Mesenchymal stem cell (in vitro differentiated cells and primary cell): ENCODE measurements around the gene GKN2.
A peak's percentile ranks its signal among the peaks of the same experiment; 100 is the strongest.

Source experiments
- DNase-seq: peaks from one replicate; pipeline ENCODE4 v3.0.0-alpha.2; 2013
- H2AFZ ChIP-seq: one replicate; pipeline ENCODE4 v1.6.1; 2013; ENCODE audit warnings: low read depth, mild to moderate bottlenecking, control low read depth, inconsistent platforms, low read length, moderate library complexity
- H2AK5ac ChIP-seq: 2 replicates; pipeline ENCODE4 v1.6.1; 2013; ENCODE audit warnings: low read length, moderate library complexity, mild to moderate bottlenecking, inconsistent platforms; ENCODE audit not compliant: severe bottlenecking
- H2BK120ac ChIP-seq: one replicate; pipeline ENCODE4 v1.6.1; 2013; ENCODE audit warnings: low read depth, mild to moderate bottlenecking, inconsistent platforms, low read length, moderate library complexity
- H2BK12ac ChIP-seq, 2 experiments: one replicate each; pipeline ENCODE4 v1.6.1; 2013; ENCODE audit warnings: inconsistent platforms in 2 of 2, low read length in 2 of 2, mild to moderate bottlenecking in 2 of 2, moderate library complexity in 2 of 2, control low read depth in 1 of 2
- H2BK15ac ChIP-seq: one replicate; pipeline ENCODE4 v1.6.1; 2013; ENCODE audit warnings: mild to moderate bottlenecking, low read depth, inconsistent platforms; ENCODE audit not compliant: poor library complexity, severe bottlenecking
- H2BK5ac ChIP-seq: 2 replicates; pipeline ENCODE4 v1.6.1; 2013; ENCODE audit warnings: low read depth, mild to moderate bottlenecking, low read length, control low read depth, inconsistent platforms; ENCODE audit not compliant: poor library complexity, severe bottlenecking
- H3K14ac ChIP-seq, 2 experiments: one replicate each; pipeline ENCODE4 v1.6.1; 2013; ENCODE audit warnings: inconsistent platforms in 2 of 2, low read length in 2 of 2, control low read depth in 1 of 2, mild to moderate bottlenecking in 1 of 2, moderate library complexity in 1 of 2
- H3K18ac ChIP-seq, 2 experiments: one replicate each; pipeline ENCODE4 v1.6.1; 2013; ENCODE audit warnings: inconsistent platforms in 2 of 2, low read length in 2 of 2, control low read depth in 1 of 2, low read depth in 1 of 2, mild to moderate bottlenecking in 1 of 2
- H3K23ac ChIP-seq, 2 experiments: one replicate each; pipeline ENCODE4 v1.6.1; 2013; ENCODE audit warnings: inconsistent platforms in 2 of 2, low read length in 2 of 2, mild to moderate bottlenecking in 2 of 2, moderate library complexity in 2 of 2, control low read depth in 1 of 2
- H3K27ac ChIP-seq: 2 replicates; pipeline ENCODE4 v1.5.1; 2013; ENCODE audit warnings: mild to moderate bottlenecking, moderate library complexity, low read length, control low read depth, inconsistent platforms; ENCODE audit not compliant: poor library complexity, severe bottlenecking
- H3K27me3 ChIP-seq, 2 experiments: 2 replicates each; pipeline versions ENCODE4 v1.6.1 to v1.7.0; 2013; ENCODE audit warnings: low read length in 2 of 2, mild to moderate bottlenecking in 2 of 2, moderate library complexity in 2 of 2, control low read depth in 1 of 2, inconsistent platforms in 1 of 2; ENCODE audit not compliant: control insufficient read depth in 1 of 2, insufficient read depth in 1 of 2
- H3K36me3 ChIP-seq, 2 experiments: 2 replicates each; pipeline versions ENCODE4 v1.6.1 to v1.7.0; 2013; ENCODE audit warnings: low read length in 2 of 2, control low read depth in 1 of 2, inconsistent platforms in 1 of 2, low read depth in 1 of 2, mild to moderate bottlenecking in 1 of 2; ENCODE audit not compliant: insufficient read depth in 2 of 2, control insufficient read depth in 1 of 2
- H3K4ac ChIP-seq, 2 experiments: one replicate each; pipeline ENCODE4 v1.6.1; 2013; ENCODE audit warnings: inconsistent platforms in 2 of 2, low read length in 2 of 2, mild to moderate bottlenecking in 2 of 2, moderate library complexity in 2 of 2, control low read depth in 1 of 2, low read depth in 1 of 2
- H3K4me1 ChIP-seq: 2 replicates; pipeline ENCODE4 v1.6.1; 2013; ENCODE audit warnings: low read depth, low read length, control low read depth; ENCODE audit not compliant: control insufficient read depth, insufficient read depth
- H3K4me2 ChIP-seq: 2 replicates; pipeline ENCODE4 v1.6.1; 2013; ENCODE audit warnings: low read length, mild to moderate bottlenecking, inconsistent platforms; ENCODE audit not compliant: poor library complexity, severe bottlenecking
- H3K4me3 ChIP-seq, 2 experiments: 2 replicates each; pipeline versions ENCODE4 v1.5.1 to v1.7.0; 2013; ENCODE audit warnings: low read length in 2 of 2, mild to moderate bottlenecking in 2 of 2, control low read depth in 1 of 2, low read depth in 1 of 2; ENCODE audit not compliant: insufficient read depth in 1 of 2
- H3K79me1 ChIP-seq: replicated peaks from 2 replicates; pipeline ENCODE4 v1.6.1; 2013; ENCODE audit warnings: mild to moderate bottlenecking, control low read depth, low read length, inconsistent platforms; ENCODE audit not compliant: poor library complexity, severe bottlenecking
- H3K9ac ChIP-seq: 2 replicates; pipeline ENCODE4 v1.7.0; 2013; ENCODE audit warnings: mild to moderate bottlenecking, low read length, moderate library complexity
- H3K9me3 ChIP-seq: 2 replicates; pipeline ENCODE4 v1.7.0; 2013; ENCODE audit warnings: mild to moderate bottlenecking, low read length; ENCODE audit not compliant: control insufficient read depth
- H4K8ac ChIP-seq: one replicate; pipeline ENCODE4 v1.6.1; 2013; ENCODE audit warnings: inconsistent platforms, mild to moderate bottlenecking, low read length, moderate library complexity
- H4K91ac ChIP-seq: one replicate; pipeline ENCODE4 v1.6.1; 2013; ENCODE audit warnings: mild to moderate bottlenecking, low read length, inconsistent platforms
- WGBS: methylation state at CpG from one replicate; pipeline ENCODE4 v1.1.7; 2013; ENCODE audit warnings: mixed read lengths; 5-methylcytosine and 5-hydroxymethylcytosine counted together

The GKN2 gene

DNA sequence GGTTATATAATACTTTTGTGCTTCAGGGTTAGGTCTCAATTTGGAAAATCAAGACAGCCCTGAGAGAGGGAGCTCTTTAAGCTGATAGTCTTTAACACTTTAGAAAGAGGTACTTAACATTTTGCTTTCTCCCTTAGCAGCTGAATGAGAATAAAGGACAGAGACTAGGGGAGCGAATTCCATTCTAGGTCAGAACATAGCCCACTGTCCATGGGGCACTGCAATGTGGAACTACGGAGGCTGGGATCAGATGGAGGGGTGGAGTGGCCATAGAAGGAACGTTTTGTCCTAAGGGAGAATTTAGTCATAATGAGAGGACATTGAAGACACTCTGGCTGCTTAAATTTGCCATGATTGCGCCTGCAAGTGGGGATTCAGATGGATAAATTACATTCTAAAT is 794 bp downstream of the GKN2 start:
- no peak overlapping the region for H3K18ac ChIP-seq
- no peak overlapping the region for H4K91ac ChIP-seq
- DNase-seq, result no peak
- no peaks in the 10 kb centered on the region for H3K36me3 ChIP-seq
- H3K4me2 ChIP-seq, result no peak overlapping the region
- no peak overlapping the region for H3K4me3 ChIP-seq
- H3K23ac ChIP-seq, result no peak overlapping the region
- H2BK120ac ChIP-seq, result no peak overlapping the region
- no peak overlapping the region for H3K9ac ChIP-seq
- H2AK5ac ChIP-seq, result no peak overlapping the region
- H2AFZ ChIP-seq, result no peak overlapping the region
- H3K9me3 ChIP-seq, result no peaks in the 10 kb centered on the region
- no peaks in the 10 kb centered on the region for H3K79me1 ChIP-seq
- peaks cover 0 to 6% of the 10 kb centered on the region in 2 experiments for H3K27me3 ChIP-seq
- no peak overlapping the region for H3K4ac ChIP-seq
- no peak overlapping the region for H2BK5ac ChIP-seq
- no peak overlapping the region for H2BK15ac ChIP-seq
- no peak overlapping the region for H4K8ac ChIP-seq
- no peak overlapping the region for H2BK12ac ChIP-seq
- no peaks in the 10 kb centered on the region for H3K4me1 ChIP-seq
- no peak overlapping the region for H3K14ac ChIP-seq
- WGBS, result 53% methylated on average over 4 of the region's 4 CpGs
- no peak overlapping the region for H3K27ac ChIP-seq

GRCh38 chr2:68948710-68949109 is 4.0 kb downstream of the GKN2 start:
- no peak overlapping the region for H4K91ac ChIP-seq
- peaks cover 0 to 6% of the 10 kb centered on the region in 2 experiments for H3K27me3 ChIP-seq
- no peak overlapping the region for H4K8ac ChIP-seq
- no peak overlapping the region for H2BK12ac ChIP-seq
- H3K9me3 ChIP-seq, result no peaks in the 10 kb centered on the region
- no peak overlapping the region for H2BK15ac ChIP-seq
- H2BK120ac ChIP-seq, result no peak overlapping the region
- H2AFZ ChIP-seq, result no peak overlapping the region
- H3K4me3 ChIP-seq, result no peak overlapping the region
- H2AK5ac ChIP-seq, result no peak overlapping the region
- peaks cover 8% of the 10 kb centered on the region for H3K4me1 ChIP-seq
- H3K27ac ChIP-seq, result no peak overlapping the region
- no peaks in the 10 kb centered on the region for H3K36me3 ChIP-seq
- H3K4ac ChIP-seq, result no peak overlapping the region
- no peak overlapping the region for H3K18ac ChIP-seq
- no peak overlapping the region for H3K14ac ChIP-seq
- H3K9ac ChIP-seq, result no peak overlapping the region
- WGBS, result 94% methylated on average over 1 of the region's 1 CpG
- no peak overlapping the region for H2BK5ac ChIP-seq
- DNase-seq, result no peak
- no peak overlapping the region for H3K23ac ChIP-seq
- H3K4me2 ChIP-seq, result no peak overlapping the region
- H3K79me1 ChIP-seq, result no peaks in the 10 kb centered on the region

DNA sequence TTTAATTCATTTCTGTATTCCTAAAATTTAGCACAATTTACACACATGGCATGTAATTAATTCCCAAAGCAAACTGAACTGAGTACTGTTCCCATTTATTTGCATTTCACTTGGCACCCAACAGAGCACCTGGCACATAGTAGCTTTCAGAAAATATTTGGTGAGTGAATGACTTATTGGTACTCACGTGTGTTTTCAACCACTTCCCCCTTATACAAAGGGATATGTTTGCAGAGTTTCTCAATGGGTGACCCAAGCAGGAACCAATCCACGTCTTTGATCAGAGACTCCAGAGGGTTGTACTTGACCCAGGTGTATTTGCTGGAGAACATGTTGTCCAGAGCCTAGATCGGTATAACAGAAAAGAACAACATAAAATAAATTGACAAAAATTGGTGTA is 6.6 kb downstream of the GKN2 start:
- no peak overlapping the region for H3K4me3 ChIP-seq
- WGBS, result 86% methylated on average over 1 of the region's 3 CpGs
- H3K18ac ChIP-seq, result no peak overlapping the region
- H4K91ac ChIP-seq, result no peak overlapping the region
- H2AK5ac ChIP-seq, result no peak overlapping the region
- H3K14ac ChIP-seq, result no peak overlapping the region
- no peak overlapping the region for H2BK5ac ChIP-seq
- H3K79me1 ChIP-seq, result no peaks in the 10 kb centered on the region
- H3K4ac ChIP-seq, result no peak overlapping the region
- no peak overlapping the region for H3K4me2 ChIP-seq
- no peak overlapping the region for H3K27ac ChIP-seq
- no peak overlapping the region for H2BK15ac ChIP-seq
- no peak overlapping the region for H2BK12ac ChIP-seq
- no peak overlapping the region for H3K23ac ChIP-seq
- H3K4me1 ChIP-seq, result peaks cover 10% of the 10 kb centered on the region
- H2AFZ ChIP-seq, result no peak overlapping the region
- H2BK120ac ChIP-seq, result no peak overlapping the region
- H3K27me3 ChIP-seq, result no peaks in the 10 kb centered on the region
- DNase-seq, result no peak
- H4K8ac ChIP-seq, result no peak overlapping the region
- H3K36me3 ChIP-seq, result no peaks in the 10 kb centered on the region
- no peak overlapping the region for H3K9ac ChIP-seq
- H3K9me3 ChIP-seq, result peaks cover 8% of the 10 kb centered on the region

DNA sequence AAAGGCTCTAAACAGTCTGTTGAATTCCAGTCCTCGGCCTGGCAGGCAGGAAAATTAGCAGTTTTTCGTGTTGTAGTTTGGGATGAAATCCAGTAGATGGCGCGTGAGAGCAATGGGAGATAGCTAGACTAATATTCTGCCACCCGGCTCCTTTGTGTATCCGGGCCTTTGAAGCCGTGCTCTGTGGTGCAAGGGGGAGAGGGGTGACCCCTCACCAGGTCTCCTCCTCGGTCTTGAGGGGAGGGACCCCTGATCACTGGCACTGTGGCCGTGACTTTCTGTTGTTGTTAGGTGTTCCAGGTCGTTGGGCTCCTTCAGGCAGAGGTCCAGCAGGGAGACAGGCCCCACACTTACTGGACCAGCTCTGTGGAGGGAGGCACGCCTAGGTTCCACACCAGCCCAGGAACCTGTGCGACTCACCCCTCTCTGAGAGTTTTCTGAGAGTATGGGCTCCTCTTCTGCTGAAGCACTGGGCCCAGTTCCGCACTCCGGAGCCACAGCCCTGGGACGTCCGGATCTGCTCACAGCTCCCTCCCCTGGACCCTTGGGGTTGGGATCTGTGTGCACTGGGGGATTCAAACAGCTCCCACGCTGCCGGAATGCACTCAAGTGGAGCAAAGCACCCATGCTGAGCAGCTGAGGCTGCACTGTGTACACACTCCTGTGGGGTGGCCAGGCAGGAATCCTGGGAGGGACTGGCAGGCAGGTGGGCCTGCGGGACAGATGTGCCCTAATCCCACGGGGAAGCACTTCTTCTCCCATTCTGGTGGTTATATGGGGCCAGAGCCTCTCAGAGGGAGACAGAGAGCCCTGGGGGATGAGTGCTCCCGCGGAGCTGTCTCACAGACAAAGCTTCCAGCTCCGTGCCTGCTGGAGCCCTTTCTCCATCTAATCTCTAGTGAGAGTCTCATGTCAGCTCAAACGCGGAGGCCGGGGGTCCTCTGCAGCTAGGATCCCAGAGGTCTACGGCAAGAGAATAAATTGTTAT is 8.8 kb downstream of the GKN2 start:
- Histone ChIP-seq H3K9me3 (peaks cover 13% of the 10 kb centered on the region), H2BK120ac (peak overlapping the region; percentile 39), H3K9ac (peak overlapping the region; percentile 28), H2AK5ac (peak overlapping the region; percentile 27), H3K18ac (peak overlapping the region; percentile 73 to 88), H2BK5ac (peak overlapping the region; percentile 83), H2BK12ac (peak overlapping the region; percentile 51 to 93), H3K27ac (peak overlapping the region; percentile 91), H3K14ac (peak overlapping the region in 1 of 2 experiments; percentile 41), H3K4me2 (peak overlapping the region; percentile 13), H3K36me3 (no peaks in the 10 kb centered on the region), H4K91ac (peak overlapping the region; percentile 65), H4K8ac (peak overlapping the region; percentile 100), H3K4me3 (no peak overlapping the region), H3K4ac (peak overlapping the region; percentile 61 to 88), H3K79me1 (no peaks in the 10 kb centered on the region), H2AFZ (peak overlapping the region; percentile 83), H3K4me1 (peaks cover 10% of the 10 kb centered on the region), H2BK15ac (peak overlapping the region; percentile 65), H3K27me3 (no peaks in the 10 kb centered on the region), H3K23ac (no peak overlapping the region)
- WGBS, result 39% methylated on average over 27 of the region's 27 CpGs
- DNase-seq, result peak; percentile 73
